ENCODE measurements around the gene MPDU1.

MPDU1 gene

DNA sequence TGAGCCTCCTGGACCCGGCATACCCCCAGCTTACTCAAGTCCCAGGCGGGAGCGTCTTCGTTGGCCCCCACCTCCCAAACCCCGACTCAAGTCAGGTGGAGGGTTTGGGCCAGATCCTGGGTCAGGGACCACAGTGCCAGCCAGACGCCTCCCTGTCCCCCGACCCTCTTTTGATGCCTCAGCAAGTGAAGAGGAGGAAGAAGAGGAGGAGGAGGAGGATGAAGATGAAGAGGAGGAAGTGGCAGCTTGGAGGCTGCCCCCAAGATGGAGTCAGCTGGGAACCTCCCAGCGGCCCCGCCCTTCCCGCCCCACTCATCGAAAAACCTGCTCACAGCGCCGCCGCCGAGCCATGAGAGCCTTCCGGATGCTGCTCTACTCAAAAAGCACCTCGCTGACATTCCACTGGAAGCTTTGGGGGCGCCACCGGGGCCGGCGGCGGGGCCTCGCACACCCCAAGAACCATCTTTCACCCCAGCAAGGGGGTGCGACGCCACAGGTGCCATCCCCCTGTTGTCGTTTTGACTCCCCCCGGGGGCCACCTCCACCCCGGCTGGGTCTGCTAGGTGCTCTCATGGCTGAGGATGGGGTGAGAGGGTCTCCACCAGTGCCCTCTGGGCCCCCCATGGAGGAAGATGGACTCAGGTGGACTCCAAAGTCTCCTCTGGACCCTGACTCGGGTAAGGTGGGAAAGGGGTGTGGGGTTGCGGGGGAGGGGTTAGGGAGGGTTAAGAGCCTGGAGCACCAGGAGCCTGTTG is 20.4 kb upstream of the MPDU1 start:
- Histone ChIP-seq H3K36me3 (ENCODE audit: insufficient read depth, low read length) (peaks cover 43% of the 10 kb centered on the region), H3K27ac (no peak overlapping the region), H3K4me3 (peak overlapping the region; percentile 98), H3K9me3 (ENCODE audit: low read depth, low read length) (no peaks in the 10 kb centered on the region), H3K9ac (ENCODE audit: insufficient read length) (peak overlapping the region; percentile 95)
- no peak for TF ChIP-seq FOXP2 (optimal IDR thresholded peaks at IDR 0.05; ENCODE audit: control extremely low read depth, extremely low read length, insufficient read depth)
- no peak for TF ChIP-seq EZH2 (IDR thresholded peaks at IDR 0.05)
- TF ChIP-seq POLR2AphosphoS5 (IDR thresholded peaks at IDR 0.05; ENCODE audit: borderline replicate concordance, low read depth, low read length), result no peak
- DNase-seq (ENCODE audit: low read depth, low spot score), result no peak

DNA sequence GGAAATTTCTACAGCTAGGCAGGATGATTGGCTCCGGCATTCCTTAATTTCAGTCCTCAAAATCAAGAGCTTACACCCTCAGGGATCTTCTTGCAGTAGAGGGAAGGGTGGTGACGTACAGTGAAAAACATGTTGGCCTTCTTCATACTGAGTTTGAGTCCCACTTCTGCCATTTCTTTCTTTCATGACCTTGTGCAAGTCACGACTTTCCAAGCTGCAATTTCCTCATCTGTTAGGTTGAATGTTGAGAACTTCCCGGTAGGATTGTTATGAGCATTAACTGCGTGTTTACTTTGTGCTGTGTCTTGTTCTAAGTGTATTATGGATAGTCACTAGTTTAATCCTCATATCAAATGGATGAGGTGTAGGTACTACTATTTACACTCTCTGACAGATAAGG is 14.1 kb upstream of the MPDU1 start:
- TF ChIP-seq EZH2 (IDR thresholded peaks at IDR 0.05) (no peak), POLR2AphosphoS5 (IDR thresholded peaks at IDR 0.05; ENCODE audit: borderline replicate concordance, low read depth, low read length) (no peak), FOXP2 (optimal IDR thresholded peaks at IDR 0.05; ENCODE audit: control extremely low read depth, extremely low read length, insufficient read depth) (no peak)
- Histone ChIP-seq H3K27ac (peak overlapping the region; percentile 36; the same call in 1 of the 2 replicates), H3K4me3 (no peak overlapping the region), H3K9ac (ENCODE audit: insufficient read length) (no peak overlapping the region), H3K9me3 (ENCODE audit: low read depth, low read length) (no peaks in the 10 kb centered on the region), H3K36me3 (ENCODE audit: insufficient read depth, low read length) (peaks cover 74% of the 10 kb centered on the region)
- no peak for DNase-seq (ENCODE audit: low read depth, low spot score)

DNA sequence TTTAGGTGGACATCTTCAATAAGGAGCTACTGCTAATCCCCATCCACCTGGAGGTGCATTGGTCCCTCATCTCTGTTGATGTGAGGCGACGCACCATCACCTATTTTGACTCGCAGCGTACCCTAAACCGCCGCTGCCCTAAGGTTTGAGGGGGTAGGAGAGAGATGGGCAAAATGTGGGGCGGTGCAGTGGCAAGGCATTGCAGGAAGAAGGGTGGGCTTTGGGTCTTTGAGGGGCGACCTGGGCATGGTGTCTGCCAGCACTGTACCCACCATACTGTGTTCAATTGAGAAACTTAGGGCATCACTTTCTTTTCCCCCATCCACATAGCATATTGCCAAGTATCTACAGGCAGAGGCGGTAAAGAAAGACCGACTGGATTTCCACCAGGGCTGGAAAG is 13.3 kb upstream of the MPDU1 start:
- Histone ChIP-seq H3K9ac (ENCODE audit: insufficient read length) (no peak overlapping the region), H3K4me3 (no peak overlapping the region), H3K27ac (no peak overlapping the region), H3K36me3 (ENCODE audit: insufficient read depth, low read length) (peaks cover 74% of the 10 kb centered on the region), H3K9me3 (ENCODE audit: low read depth, low read length) (no peaks in the 10 kb centered on the region)
- TF ChIP-seq EZH2 (IDR thresholded peaks at IDR 0.05) (no peak), POLR2AphosphoS5 (IDR thresholded peaks at IDR 0.05; ENCODE audit: borderline replicate concordance, low read depth, low read length) (no peak), FOXP2 (optimal IDR thresholded peaks at IDR 0.05; ENCODE audit: control extremely low read depth, extremely low read length, insufficient read depth) (no peak)
- DNase-seq (ENCODE audit: low read depth, low spot score), result no peak

DNA sequence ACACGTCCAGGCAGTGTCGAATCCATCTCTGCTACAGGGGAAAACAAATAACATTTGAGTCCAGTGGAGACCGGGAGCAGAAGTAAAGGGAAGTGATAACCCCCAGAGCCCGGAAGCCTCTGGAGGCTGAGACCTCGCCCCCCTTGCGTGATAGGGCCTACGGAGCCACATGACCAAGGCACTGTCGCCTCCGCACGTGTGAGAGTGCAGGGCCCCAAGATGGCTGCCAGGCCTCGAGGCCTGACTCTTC is 11.4 kb upstream of the MPDU1 start:
- no peak for TF ChIP-seq FOXP2 (optimal IDR thresholded peaks at IDR 0.05; ENCODE audit: control extremely low read depth, extremely low read length, insufficient read depth)
- no peak for TF ChIP-seq EZH2 (IDR thresholded peaks at IDR 0.05)
- TF ChIP-seq POLR2AphosphoS5 (IDR thresholded peaks at IDR 0.05; ENCODE audit: borderline replicate concordance, low read depth, low read length), result no peak

DNA sequence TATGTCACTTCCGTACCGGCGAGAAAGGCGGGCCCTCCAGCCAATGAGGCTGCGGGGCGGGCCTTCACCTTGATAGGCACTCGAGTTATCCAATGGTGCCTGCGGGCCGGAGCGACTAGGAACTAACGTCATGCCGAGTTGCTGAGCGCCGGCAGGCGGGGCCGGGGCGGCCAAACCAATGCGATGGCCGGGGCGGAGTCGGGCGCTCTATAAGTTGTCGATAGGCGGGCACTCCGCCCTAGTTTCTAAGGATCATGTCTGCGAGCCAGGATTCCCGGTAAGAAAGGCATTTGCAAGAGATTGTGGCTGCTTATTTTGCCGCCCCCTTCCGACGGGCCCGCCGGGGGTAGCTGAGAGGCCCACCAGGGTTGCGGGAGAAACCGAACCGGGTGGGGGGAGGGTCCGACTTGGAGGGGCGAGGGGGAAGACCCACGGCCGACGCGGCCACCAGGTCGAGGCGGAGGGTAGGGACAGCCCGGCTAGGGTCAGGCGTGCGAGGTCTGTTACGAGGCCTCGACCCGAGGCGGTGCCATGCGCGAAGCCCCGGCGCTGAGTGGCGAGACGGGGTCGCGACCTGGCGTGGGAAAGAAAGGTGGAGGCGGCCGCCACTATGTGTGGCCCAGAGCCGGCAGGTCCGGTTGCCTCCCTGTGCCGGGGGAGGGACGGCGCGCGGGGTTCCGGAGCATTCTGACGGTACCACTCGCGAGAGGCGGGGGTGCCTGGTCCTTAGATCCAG is 10.9 kb upstream of the MPDU1 start:
- no peak for TF ChIP-seq FOXP2 (optimal IDR thresholded peaks at IDR 0.05; ENCODE audit: control extremely low read depth, extremely low read length, insufficient read depth)
- TF ChIP-seq POLR2AphosphoS5 (IDR thresholded peaks at IDR 0.05; ENCODE audit: borderline replicate concordance, low read depth, low read length), result peak; percentile 99
- Histone ChIP-seq H3K36me3 (ENCODE audit: insufficient read depth, low read length) (peaks cover 76% of the 10 kb centered on the region), H3K9me3 (ENCODE audit: low read depth, low read length) (no peaks in the 10 kb centered on the region), H3K9ac (ENCODE audit: insufficient read length) (peak overlapping the region; percentile 100), H3K4me3 (peak overlapping the region; percentile 99), H3K27ac (peak overlapping the region; percentile 98)
- peak; percentile 77 for DNase-seq (ENCODE audit: low read depth, low spot score)

More for the DNA sequence above, 11.4 kb upstream of the MPDU1 start:
- DNase-seq (ENCODE audit: low read depth, low spot score), result no peak
- Histone ChIP-seq H3K36me3 (ENCODE audit: insufficient read depth, low read length) (peaks cover 75% of the 10 kb centered on the region), H3K9me3 (ENCODE audit: low read depth, low read length) (no peaks in the 10 kb centered on the region), H3K4me3 (peak overlapping the region; percentile 93), H3K27ac (peak overlapping the region; percentile 91), H3K9ac (ENCODE audit: insufficient read length) (peak overlapping the region; percentile 92)

DNA sequence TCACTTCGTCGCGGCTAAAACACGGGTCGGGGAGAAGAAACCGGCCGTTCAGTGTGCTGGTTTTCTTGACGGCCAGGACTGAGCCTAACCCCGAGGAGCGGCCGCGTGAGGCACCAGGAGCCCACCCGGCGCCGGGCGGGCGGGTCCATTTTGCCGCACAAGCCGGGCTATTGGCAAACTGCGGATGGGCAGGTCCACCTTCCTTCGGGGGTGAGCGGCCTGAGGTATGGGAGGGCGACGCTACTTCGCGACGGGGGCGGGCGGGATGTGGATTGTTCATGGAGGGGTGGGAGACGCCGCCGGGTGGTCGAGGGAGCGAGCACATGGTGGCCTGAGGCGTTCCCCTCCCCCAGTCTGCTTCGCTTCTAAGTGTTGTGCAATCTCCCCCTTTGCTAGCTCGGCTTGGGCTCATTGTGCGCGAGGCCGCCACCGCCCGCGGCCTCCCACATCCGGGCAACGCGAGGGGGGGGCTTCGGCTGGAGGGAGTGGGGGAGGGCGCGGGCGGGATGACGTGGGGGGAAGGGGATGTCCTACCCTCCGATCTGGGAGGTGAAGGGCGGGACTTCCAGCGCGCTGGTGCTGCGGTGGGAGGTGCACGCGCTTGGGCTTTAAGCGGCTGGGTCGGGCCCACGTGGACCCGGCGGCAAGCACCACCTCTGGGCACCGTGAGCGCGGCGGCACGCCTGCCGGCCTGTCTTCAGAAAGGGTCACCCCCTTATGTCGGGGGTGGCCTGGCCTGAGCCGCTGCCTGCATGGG is 10.2 kb upstream of the MPDU1 start:
- Histone ChIP-seq H3K27ac (peak overlapping the region; percentile 98), H3K9me3 (ENCODE audit: low read depth, low read length) (no peaks in the 10 kb centered on the region), H3K36me3 (ENCODE audit: insufficient read depth, low read length) (peaks cover 81% of the 10 kb centered on the region), H3K9ac (ENCODE audit: insufficient read length) (peak overlapping the region; percentile 100), H3K4me3 (peak overlapping the region; percentile 99)
- TF ChIP-seq FOXP2 (optimal IDR thresholded peaks at IDR 0.05; ENCODE audit: control extremely low read depth, extremely low read length, insufficient read depth) (no peak), POLR2AphosphoS5 (IDR thresholded peaks at IDR 0.05; ENCODE audit: borderline replicate concordance, low read depth, low read length) (peak; percentile 18; the same call in 1 of the 2 replicates)
- no peak for DNase-seq (ENCODE audit: low read depth, low spot score)

DNA sequence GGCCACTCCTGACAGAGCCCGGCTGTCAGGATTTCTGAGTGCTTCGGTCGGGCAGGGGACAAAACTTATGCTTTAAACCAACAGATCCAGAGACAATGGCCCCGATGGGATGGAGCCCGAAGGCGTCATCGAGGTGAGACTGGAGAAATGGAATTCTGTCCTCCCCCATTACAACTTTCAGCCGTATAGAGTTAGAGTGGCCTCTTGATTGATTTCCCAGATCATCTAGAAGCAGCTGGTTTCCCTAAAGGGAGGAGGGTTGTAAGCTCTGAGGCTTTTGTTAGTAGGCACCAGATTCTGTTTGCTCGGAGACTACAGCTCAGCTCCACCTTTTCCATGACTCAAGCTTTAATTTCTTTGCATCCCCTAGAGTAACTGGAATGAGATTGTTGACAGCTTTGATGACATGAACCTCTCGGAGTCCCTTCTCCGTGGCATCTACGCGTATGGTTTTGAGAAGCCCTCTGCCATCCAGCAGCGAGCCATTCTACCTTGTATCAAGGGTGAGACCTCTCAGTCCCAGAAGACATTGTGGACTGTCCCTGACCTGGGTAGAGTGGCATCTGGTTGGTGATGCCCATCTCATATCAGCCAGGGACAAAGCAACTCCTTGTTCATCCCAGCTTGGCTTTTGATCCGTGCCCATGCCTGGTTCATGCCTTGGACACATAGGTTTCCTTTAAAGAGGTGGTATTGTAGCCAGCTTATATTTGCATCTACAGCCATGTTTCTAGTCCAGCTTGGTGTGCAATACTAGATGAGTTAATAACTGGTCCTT is 9.3 kb upstream of the MPDU1 start:
- H3K4me3 ChIP-seq, result peak overlapping the region; percentile 99
- peaks cover 86% of the 10 kb centered on the region for H3K36me3 ChIP-seq (ENCODE audit: insufficient read depth, low read length)
- no peak for DNase-seq (ENCODE audit: low read depth, low spot score)
- peak overlapping the region; percentile 98 for H3K27ac ChIP-seq
- no peaks in the 10 kb centered on the region for H3K9me3 ChIP-seq (ENCODE audit: low read depth, low read length)
- H3K9ac ChIP-seq (ENCODE audit: insufficient read length), result peak overlapping the region; percentile 100
- TF ChIP-seq FOXP2 (optimal IDR thresholded peaks at IDR 0.05; ENCODE audit: control extremely low read depth, extremely low read length, insufficient read depth) (no peak), POLR2AphosphoS5 (IDR thresholded peaks at IDR 0.05; ENCODE audit: borderline replicate concordance, low read depth, low read length) (no peak), EZH2 (IDR thresholded peaks at IDR 0.05) (no peak)
